A673 (cell line): Measurements from ENCODE around the gene IL22RA1. TPM values are rescaled to one million over a fixed set of nuclear protein-coding genes. Genes with fewer than 3 reads are reported as not detected.

Experiments used
- BruUV-seq: library from RNA; stranded (reverse); fragments of 400-500 nt; replicated peaks from 2 replicates; lab custom pipeline; 2021; lab: Mats Ljungman, UMichigan
- CTCF ChIA-PET: fragments of 300-600 bp; sonication (Branson Sonifier 250); formaldehyde crosslinking; loops from one replicate; lab custom pipeline; 2022; ENCODE audit warnings: antibody characterized with exemption; lab: Charles Lee
- POLR2A ChIA-PET: fragments of 300-600 bp; sonication (Branson Sonifier 250); formaldehyde crosslinking; loops from one replicate; lab custom pipeline; 2022; ENCODE audit warnings: antibody characterized with exemption; ENCODE audit not compliant: low non-redundant PET; lab: Charles Lee
- DNase-seq: peaks from one replicate; pipeline ENCODE4 v3.0.0-alpha.2; 2015; ENCODE audit warnings: low spot score
- H3K27ac ChIP-seq: fragments of 200-600 bp; sonication (generic); 2 replicates; pipeline ENCODE4 v1.5.1; 2016; ENCODE audit warnings: mixed run types, low read depth, mild to moderate bottlenecking, mixed read lengths, antibody characterized with exemption, low read length; ENCODE audit not compliant: poor library complexity, severe bottlenecking
- H3K27me3 ChIP-seq: fragments of 200-600 bp; sonication (generic); replicated peaks from 2 replicates; pipeline ENCODE4 v1.6.1; 2017; ENCODE audit warnings: mixed run types, low read depth, mild to moderate bottlenecking, mixed read lengths, antibody characterized with exemption, low read length; ENCODE audit not compliant: insufficient read depth, poor library complexity
- H3K36me3 ChIP-seq: fragments of 200-600 bp; sonication (generic); 2 replicates; pipeline ENCODE4 v1.6.1; 2016; ENCODE audit warnings: mixed run types, mild to moderate bottlenecking, mixed read lengths, antibody characterized with exemption, low read length; ENCODE audit not compliant: insufficient read depth, poor library complexity, severe bottlenecking
- H3K4me1 ChIP-seq: fragments of 200-600 bp; sonication (generic); 2 replicates; pipeline ENCODE4 v1.6.1; 2017; ENCODE audit warnings: mixed run types, mild to moderate bottlenecking, mixed read lengths, antibody characterized with exemption, low read length; ENCODE audit not compliant: insufficient read depth, poor library complexity, severe bottlenecking
- H3K4me3 ChIP-seq: fragments of 200-600 bp; sonication (generic); 2 replicates; pipeline ENCODE4 v1.5.1; 2016; ENCODE audit warnings: low read depth, mixed run types, mild to moderate bottlenecking, mixed read lengths, low read length; ENCODE audit not compliant: poor library complexity, severe bottlenecking
- H3K9me3 ChIP-seq: fragments of 200-600 bp; sonication (generic); 2 replicates; pipeline ENCODE4 v1.6.1; 2016; ENCODE audit warnings: mixed run types, low read depth, mild to moderate bottlenecking, mixed read lengths, antibody characterized with exemption, low read length; ENCODE audit not compliant: poor library complexity, severe bottlenecking
- CTCF ChIP-seq: fragments of 300-800, 200-600 bp; sonication (generic); conservative IDR thresholded peaks from 2 replicates; pipeline ENCODE4 v1.5.1; 2017; ENCODE audit warnings: low read depth, mild to moderate bottlenecking, antibody characterized with exemption, low read length, moderate library complexity, mixed read lengths
- EZH2 ChIP-seq: fragments of 200-600 bp; sonication (generic); IDR thresholded peaks from 2 replicates; pipeline ENCODE4 v1.6.1; 2017; ENCODE audit warnings: borderline replicate concordance, low read depth, mild to moderate bottlenecking, mixed read lengths, antibody characterized with exemption, low read length; ENCODE audit not compliant: poor library complexity, severe bottlenecking
- intact Hi-C: fragments of 100-400 bp; cut with micrococcal nuclease; formaldehyde crosslinking; loops from one replicate; pipeline ENCODE4 v1.10.0; 2022; ENCODE audit not compliant: unreplicated experiment
- total RNA-seq: library from RNA; stranded (reverse); gene quantifications from 2 replicates; pipeline ENCODE4 v1.2.3, GENCODE V29; 2021

IL22RA1 gene
- total RNA-seq, 1 experiment from 2014 or later: 0.24 TPM

DNA sequence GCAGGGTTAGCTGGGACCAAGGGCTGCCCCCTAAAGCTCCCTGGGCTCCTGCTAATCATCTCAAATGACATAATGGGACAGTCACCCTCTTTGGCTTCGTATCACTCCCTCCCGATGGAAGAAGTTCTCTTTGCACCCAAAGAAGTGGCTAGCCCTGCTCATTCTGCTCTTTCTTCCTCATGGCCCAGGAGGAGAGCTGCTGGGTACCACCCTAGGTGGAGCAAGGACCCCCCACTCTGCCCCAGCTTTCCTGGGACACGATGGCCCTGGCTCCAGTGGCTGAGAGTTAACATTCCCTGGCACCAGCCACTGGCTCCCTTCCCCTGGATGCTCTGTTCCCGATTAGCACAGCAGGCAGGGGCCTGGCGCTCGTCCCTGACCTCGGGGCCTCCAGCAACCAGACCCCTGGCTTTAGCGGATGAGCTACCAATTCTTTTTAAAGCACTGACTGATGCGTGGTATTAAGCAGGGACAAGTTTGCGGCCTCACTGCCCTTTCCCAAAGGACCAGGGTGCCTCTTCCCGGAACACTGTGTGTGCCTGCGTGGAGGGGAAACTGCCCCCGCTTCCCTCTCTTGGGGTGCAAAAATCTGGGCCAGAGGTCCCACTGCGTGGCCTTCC, 32.2 kb downstream of the IL22RA1 start:
- no peak for DNase-seq
- Histone ChIP-seq H3K4me1 (no peaks in the 10 kb centered on the region), H3K36me3 (no peaks in the 10 kb centered on the region), H3K27me3 (no peaks in the 10 kb centered on the region), H3K9me3 (no peaks in the 10 kb centered on the region), H3K27ac (no peak overlapping the region), H3K4me3 (no peak overlapping the region)
- intact Hi-C loops: no loop called here
- CTCF ChIA-PET: no interaction called here
- no TSS peak for BruUV-seq
- no peak for TF ChIP-seq CTCF
- no peak for TF ChIP-seq EZH2
- POLR2A ChIA-PET: no interaction called here

DNA sequence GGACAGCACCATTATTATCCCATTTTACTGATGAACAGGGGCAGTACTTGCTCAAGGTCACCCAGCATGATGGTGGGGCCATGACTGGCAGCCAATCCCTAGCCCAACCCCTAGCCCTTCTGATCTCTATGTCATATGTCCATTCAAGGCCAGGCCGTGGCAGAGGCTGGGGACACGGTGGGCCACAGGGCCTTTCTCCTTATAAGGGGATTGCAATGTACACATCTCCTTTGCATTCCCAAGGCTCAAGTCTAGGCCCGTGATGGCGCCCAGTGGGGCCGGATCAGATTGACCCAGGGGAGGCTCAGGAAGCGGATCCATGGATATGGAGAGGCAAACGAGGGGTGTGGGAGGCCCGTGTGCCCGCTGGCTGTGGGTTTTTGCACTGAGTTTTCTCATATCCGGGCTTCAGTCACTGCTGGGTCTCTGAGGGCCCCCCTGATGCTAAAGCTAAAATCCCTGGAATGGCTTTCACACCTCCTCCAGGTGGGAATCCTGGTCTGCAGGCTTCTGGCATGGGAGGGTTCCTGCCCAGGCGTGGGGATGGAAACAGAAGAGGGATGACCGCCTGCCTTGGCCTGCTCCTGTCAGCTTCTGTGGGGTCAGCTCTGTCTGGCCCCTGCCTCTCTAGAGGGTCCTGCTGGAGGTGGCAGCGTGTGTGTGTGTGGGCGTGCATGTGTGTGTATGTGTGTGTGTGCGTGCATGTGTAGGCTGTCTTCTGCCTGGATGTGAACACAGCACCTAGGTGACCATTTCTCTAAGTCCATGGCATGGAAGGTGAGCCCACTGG, 33.1 kb downstream of the IL22RA1 start:
- ChIA-PET CTCF (no interaction called here), POLR2A (no interaction called here)
- Histone ChIP-seq H3K4me1 (no peaks in the 10 kb centered on the region), H3K9me3 (no peaks in the 10 kb centered on the region), H3K27ac (no peak overlapping the region), H3K4me3 (no peak overlapping the region), H3K36me3 (no peaks in the 10 kb centered on the region), H3K27me3 (no peaks in the 10 kb centered on the region)
- no peak for DNase-seq
- intact Hi-C loops: no loop called here
- TF ChIP-seq EZH2 (no peak), CTCF (no peak)
- no TSS peak for BruUV-seq

DNA sequence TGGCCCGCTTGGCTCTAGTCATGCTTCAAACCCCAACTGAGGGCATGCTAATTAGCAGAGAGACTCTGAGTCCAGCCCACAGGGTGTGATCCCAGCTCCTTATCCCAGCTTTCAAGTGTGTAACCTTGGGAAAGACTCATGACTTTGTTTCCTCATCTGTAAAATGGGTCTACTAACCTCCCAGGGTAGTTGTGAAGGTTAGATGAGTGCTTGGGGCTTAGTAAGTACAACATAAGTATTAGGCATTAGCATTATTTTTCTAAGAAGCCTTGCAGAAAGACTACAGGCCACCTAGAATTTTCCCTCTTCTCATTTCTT, 33.8 kb downstream of the IL22RA1 start:
- Histone ChIP-seq H3K9me3 (no peaks in the 10 kb centered on the region), H3K4me3 (no peak overlapping the region), H3K27me3 (no peaks in the 10 kb centered on the region), H3K4me1 (no peaks in the 10 kb centered on the region), H3K27ac (no peak overlapping the region), H3K36me3 (no peaks in the 10 kb centered on the region)
- no peak for DNase-seq
- TF ChIP-seq EZH2 (no peak), CTCF (no peak)
- BruUV-seq: no TSS peak
- intact Hi-C loops: no loop called here
- ChIA-PET CTCF (no interaction called here), POLR2A (no interaction called here)
